SK-N-SH (cell line): ENCODE results near the gene AHRR. TPM values are rescaled to one million over a fixed set of nuclear protein-coding genes. Genes with fewer than 3 reads are reported as not detected.

Experiments
- CTCF ChIA-PET: fragments of 300-600, 350-600 bp; formaldehyde crosslinking; extraction: SDS; loops from one replicate; lab custom pipeline; 2021; lab: Yijun Ruan, JAX
- POLR2A ChIA-PET: fragments of 350-600 bp; sonication (Branson Sonifier 250); formaldehyde crosslinking; extraction: SDS; loops from one replicate; lab custom pipeline; 2020; ENCODE audit warnings: antibody characterized with exemption, inconsistent platforms; lab: Yijun Ruan, JAX
- DNase-seq: peaks from one replicate; pipeline ENCODE4 v3.0.0; 2012
- H2AFZ ChIP-seq: fragments of 200-600 bp; sonication (generic); 2 replicates; pipeline ENCODE4 v1.8.1; 2016; ENCODE audit warnings: antibody characterized with exemption, mild to moderate bottlenecking, low read depth
- H3F3A ChIP-seq: fragments of 200-600 bp; sonication (generic); replicated peaks from 2 replicates; pipeline ENCODE3; 2016; ENCODE audit warnings: antibody characterized with exemption, mild to moderate bottlenecking; ENCODE audit not compliant: insufficient read depth
- H3K27ac ChIP-seq, 2 experiments: fragments of 200-500 bp in 1 of 2; fragments of 200-600 bp in 1 of 2; sonication (Bioruptor generic) in 1 of 2; sonication (generic), shearing (Covaris generic) in 1 of 2; 2 replicates each; pipeline versions ENCODE4 v1.5.1 to v1.6.1; 2014 to 2016; ENCODE audit warnings: low read depth in 2 of 2, inconsistent platforms in 1 of 2, low read length in 1 of 2, mild to moderate bottlenecking in 1 of 2, mixed read lengths in 1 of 2
- H3K27me3 ChIP-seq: fragments of 200-600 bp; sonication (generic), shearing (Covaris generic); 2 replicates; pipeline ENCODE4 v1.6.1; 2016; ENCODE audit warnings: mixed run types; ENCODE audit not compliant: insufficient read depth
- H3K36me3 ChIP-seq, 2 experiments: fragments of 200-500 bp in 1 of 2; fragments of 200-600 bp in 1 of 2; sonication (Bioruptor generic) in 1 of 2; sonication (generic) in 1 of 2; replicated peaks in 1 of 2; 2 replicates each; pipeline versions ENCODE3 to v1.5.1; 2014 to 2016; ENCODE audit warnings: low read length in 1 of 2, mild to moderate bottlenecking in 1 of 2; ENCODE audit not compliant: insufficient read depth in 2 of 2, control insufficient read depth in 1 of 2
- H3K4me1 ChIP-seq, 2 experiments: fragments of 200-500 bp in 1 of 2; fragments of 200-600 bp in 1 of 2; sonication (Bioruptor generic) in 1 of 2; sonication (generic), shearing (Covaris generic) in 1 of 2; 2 replicates each; pipeline versions ENCODE4 v1.5.1 to v1.6.1; 2014 to 2016; ENCODE audit warnings: low read depth in 1 of 2, low read length in 1 of 2, mixed run types in 1 of 2; ENCODE audit not compliant: insufficient read depth in 2 of 2, control insufficient read depth in 1 of 2
- H3K4me2 ChIP-seq: fragments of 200-600 bp; sonication (generic), shearing (Covaris generic); 2 replicates; pipeline ENCODE4 v1.6.1; 2017; ENCODE audit warnings: mixed run types
- H3K4me3 ChIP-seq, 2 experiments: fragments of 200-500 bp in 1 of 2; fragments of 200-600 bp in 1 of 2; sonication (Bioruptor generic) in 1 of 2; sonication (generic), shearing (Covaris generic) in 1 of 2; 2 replicates each; pipeline versions ENCODE4 v1.5.1 to v1.8.1; 2014 to 2016; ENCODE audit warnings: low read depth in 2 of 2, inconsistent platforms in 1 of 2, low read length in 1 of 2, mild to moderate bottlenecking in 1 of 2, mixed read lengths in 1 of 2, moderate library complexity in 1 of 2
- H3K79me2 ChIP-seq: fragments of 200-600 bp; sonication (generic); 2 replicates; pipeline ENCODE4 v1.8.1; 2017; ENCODE audit warnings: mild to moderate bottlenecking; ENCODE audit not compliant: insufficient read depth
- H3K9ac ChIP-seq: fragments of 200-600 bp; sonication (generic); 2 replicates; pipeline ENCODE4 v1.6.1; 2017; ENCODE audit warnings: mixed run types
- H3K9me2 ChIP-seq: fragments of 200-600 bp; sonication (generic); 2 replicates; pipeline ENCODE4 v1.6.1; 2017; ENCODE audit warnings: mixed run types
- H3K9me3 ChIP-seq: fragments of 200-600 bp; sonication (generic); 2 replicates; pipeline ENCODE4 v1.6.1; 2017; ENCODE audit warnings: mixed run types, mild to moderate bottlenecking, moderate library complexity
- H4K20me1 ChIP-seq: fragments of 200-600 bp; sonication (generic); 2 replicates; pipeline ENCODE4 v1.6.1; 2017; ENCODE audit warnings: mild to moderate bottlenecking, mixed run types; ENCODE audit not compliant: insufficient read depth
- FOSL2 ChIP-seq: IDR thresholded peaks from 2 replicates; pipeline ENCODE4 v1.4.0; 2012; ENCODE audit warnings: low read depth, mild to moderate bottlenecking, moderate library complexity, borderline replicate concordance
- FOXM1 ChIP-seq: IDR thresholded peaks from 2 replicates; pipeline ENCODE4 v1.4.0; 2012; ENCODE audit warnings: low read depth, mild to moderate bottlenecking
- IRF3 ChIP-seq: fragments of 150-350 bp; IDR thresholded peaks from 2 replicates; pipeline ENCODE4 v1.6.1; 2016; ENCODE audit warnings: mild to moderate bottlenecking, low read depth, low read length
- RCOR1 ChIP-seq: fragments of 150-350 bp; IDR thresholded peaks from 2 replicates; pipeline ENCODE4 v1.6.1; 2017; ENCODE audit warnings: antibody characterized with exemption, low read length
- REST ChIP-seq: IDR thresholded peaks from 2 replicates; pipeline ENCODE4 v1.6.1; 2012; ENCODE audit warnings: mild to moderate bottlenecking, low read depth, low read length, moderate library complexity
- RFX5 ChIP-seq: IDR thresholded peaks from 2 replicates; pipeline ENCODE4 v1.6.1; 2012; ENCODE audit warnings: mild to moderate bottlenecking, improper control_type of control experiment, low read length
- TCF12 ChIP-seq: IDR thresholded peaks from 2 replicates; pipeline ENCODE4 v1.4.0; 2012
- TEAD4 ChIP-seq: IDR thresholded peaks from 2 replicates; pipeline ENCODE4 v1.4.0; 2012; ENCODE audit warnings: mild to moderate bottlenecking, borderline replicate concordance; ENCODE audit not compliant: insufficient read depth
- WGBS: methylation state at CpG from one replicate; pipeline ENCODE4 v1.1.6; 2017; ENCODE audit warnings: low lambda C conversion rate; 5-methylcytosine and 5-hydroxymethylcytosine counted together
- polyA plus RNA-seq, 3 experiments: library from polyadenylated mRNA; depleted of rRNA; stranded (reverse); fragments of >200 nt; gene quantifications; 2 replicates each; pipeline ENCODE4 v1.2.3, GENCODE V29; 2012

The AHRR gene
- polyA plus RNA-seq, 1 of the 3 experiments (the other 2 are of a cell fraction) = 0.71 TPM

- TF ChIP-seq REST = no peak
Measured at GRCh38 chr5:322942-323879, 1.7 kb downstream of the AHRR start (continued).

- no peak overlapping the region for H3K4me3 ChIP-seq
- H3K9me2 ChIP-seq = no peaks in the 10 kb centered on the region
- no peak for DNase-seq
- no peak for TF ChIP-seq FOSL2
- no peak for TF ChIP-seq REST
- TF ChIP-seq TCF12 = no peak
- TF ChIP-seq RFX5 = no peak
- TF ChIP-seq RCOR1 = no peak
- TF ChIP-seq TEAD4 = no peak
- TF ChIP-seq FOXM1 = no peak
- TF ChIP-seq IRF3 = no peak
- 66% methylated on average over 14 of the region's 24 CpGs for WGBS
- no peak overlapping the region for H3K27ac ChIP-seq
- H3K79me2 ChIP-seq = no peaks in the 10 kb centered on the region
- POLR2A ChIA-PET = no interaction called here
- H4K20me1 ChIP-seq = 0 out of 2 replicates have a peak, but pooled peaks cover 3% of the 10 kb centered on the region
- H3K9ac ChIP-seq = no peak overlapping the region
- peaks cover 10% of the 10 kb centered on the region; the same call in 1 of the 2 replicates for H3K27me3 ChIP-seq
- H3K4me1 ChIP-seq = peaks cover 0 to 5% of the 10 kb centered on the region in 2 experiments; a peak in 1 of 4 replicates
- no peak overlapping the region for H3K4me2 ChIP-seq
- CTCF ChIA-PET = no interaction called here
- H2AFZ ChIP-seq = no peak overlapping the region
- H3K36me3 ChIP-seq = no peaks in the 10 kb centered on the region
- H3K9me3 ChIP-seq = no peaks in the 10 kb centered on the region
- no peaks in the 10 kb centered on the region for H3F3A ChIP-seq
Measured at GRCh38 chr5:324736-325612, 3.5 kb downstream of the AHRR start.
